HG03175 (cell line): ENCODE data around the gene KTN1.

ENCODE experiments used
- ATAC-seq: cut with Tn5 transposase; IDR thresholded peaks from one replicate; pipeline ENCODE4 v1.9.1; 2021; ENCODE audit warnings: mild to moderate bottlenecking, moderate library complexity; ENCODE audit not compliant: unreplicated experiment

KTN1 gene

GRCh38 chr14:55662752-55663151 lies 82.7 kb downstream of the KTN1 start:
- no peak for ATAC-seq

- ATAC-seq = no peak
Observed at GRCh38 chr14:55665067-55665675, 85.2 kb downstream of the KTN1 start.

DNA sequence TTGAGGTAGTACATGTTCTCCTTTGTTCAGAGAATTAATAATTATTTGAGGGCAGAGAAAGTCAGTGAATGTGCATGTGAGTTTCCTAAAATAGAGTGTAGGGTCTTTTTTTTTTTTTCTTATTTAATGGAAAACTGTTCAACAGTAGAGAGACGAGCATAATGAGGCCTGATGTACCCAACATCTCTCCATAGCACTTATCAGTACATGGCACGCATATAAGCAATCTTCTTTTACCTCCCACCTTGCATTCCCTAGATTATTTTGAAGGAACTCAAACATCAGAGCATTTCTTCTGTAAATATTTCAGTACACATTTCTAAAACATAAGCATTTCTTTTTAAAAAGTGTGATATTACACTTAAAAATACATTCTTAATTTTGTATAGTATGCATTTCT lies 87.8 kb downstream of the KTN1 start:
- no peak for ATAC-seq

- ATAC-seq = no peak
Observed at GRCh38 chr14:55671641-55672040, 91.6 kb downstream of the KTN1 start.

DNA sequence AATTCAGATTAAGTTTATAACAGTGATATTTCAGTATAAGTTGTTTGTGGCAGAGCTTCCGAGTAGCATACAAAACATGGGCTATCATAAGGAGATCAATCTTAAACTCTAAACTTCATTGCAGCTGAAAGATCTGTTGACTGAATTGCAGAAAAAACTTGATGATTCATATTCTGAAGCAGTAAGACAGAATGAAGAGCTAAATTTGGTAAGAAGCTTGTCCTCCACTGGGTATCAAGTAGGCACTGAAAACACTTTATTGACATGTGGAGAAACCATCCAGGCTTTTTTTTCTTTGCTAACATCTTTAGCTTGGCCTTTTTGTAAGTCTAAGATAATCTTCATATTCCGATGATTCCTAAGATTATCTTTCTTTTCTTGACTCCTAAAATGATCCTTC lies 93.0 kb downstream of the KTN1 start:
- no peak for ATAC-seq

DNA sequence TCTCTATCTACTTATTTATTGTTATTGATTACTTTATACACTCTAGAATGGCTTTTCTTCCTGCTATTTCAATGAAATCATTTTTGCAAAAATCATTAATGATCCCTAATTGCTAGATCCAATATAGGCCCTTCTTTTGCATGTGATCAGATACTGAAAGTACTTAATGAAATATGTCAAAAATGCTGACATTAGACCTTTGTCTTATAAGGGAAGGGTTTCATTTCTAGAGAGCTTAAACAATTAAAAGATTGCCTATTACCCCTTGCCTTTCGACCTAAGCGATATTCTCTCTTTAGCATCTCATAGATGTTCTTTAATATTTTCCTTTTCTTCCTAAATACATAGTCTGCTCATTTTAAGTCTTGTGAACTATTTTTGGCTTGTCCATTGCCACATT lies 101.1 kb downstream of the KTN1 start:
- no peak for ATAC-seq

DNA sequence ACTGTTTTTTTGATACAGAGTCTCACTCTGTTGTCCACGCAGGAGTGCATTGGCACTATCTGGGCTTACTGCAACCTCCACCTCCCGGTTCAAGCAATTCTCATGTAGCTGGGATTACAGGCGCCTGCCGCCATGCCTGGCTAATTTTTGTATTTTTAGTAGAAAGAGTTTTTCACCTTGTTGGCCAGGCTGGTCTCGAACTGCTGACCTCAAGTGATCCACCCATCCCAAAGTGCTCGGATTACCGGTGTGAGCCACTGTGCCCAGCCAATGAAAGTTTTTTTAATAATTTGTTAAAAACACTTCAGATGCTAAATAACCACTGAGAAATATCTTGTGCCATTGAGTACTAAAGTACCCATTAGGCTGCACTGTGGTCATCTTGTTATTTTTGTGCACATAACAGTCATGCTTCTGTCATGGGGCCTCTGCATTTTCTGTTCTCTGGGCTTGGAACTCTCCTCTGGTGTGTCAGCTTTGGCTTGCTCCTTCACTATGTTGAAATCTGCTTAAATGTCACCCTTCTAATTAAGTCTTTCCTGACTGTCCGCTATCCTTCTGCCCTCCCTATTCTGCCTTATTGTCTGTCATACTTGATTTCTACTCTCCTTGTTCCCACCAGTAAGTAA lies 105.1 kb downstream of the KTN1 start:
- no peak for ATAC-seq

DNA sequence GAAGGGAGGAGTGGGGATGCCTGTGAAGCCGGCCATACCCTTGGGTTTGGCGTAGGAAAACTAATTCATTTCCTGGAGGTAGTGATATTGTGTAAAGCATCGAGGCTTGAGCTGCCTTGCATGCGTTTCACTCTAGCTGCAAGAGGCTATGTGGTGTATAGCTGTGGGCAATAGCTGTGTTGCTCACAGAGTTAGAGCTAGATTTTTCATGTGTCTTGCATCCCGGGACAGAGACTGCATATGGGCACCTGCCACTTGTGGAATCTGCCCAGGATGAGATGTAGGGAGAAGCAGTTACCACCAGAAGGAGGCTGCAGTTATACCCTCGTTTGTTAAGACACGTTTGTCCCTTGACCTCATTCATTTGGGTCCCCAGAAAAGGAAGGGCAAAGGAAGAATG lies 106.7 kb downstream of the KTN1 start:
- ATAC-seq = no peak

DNA sequence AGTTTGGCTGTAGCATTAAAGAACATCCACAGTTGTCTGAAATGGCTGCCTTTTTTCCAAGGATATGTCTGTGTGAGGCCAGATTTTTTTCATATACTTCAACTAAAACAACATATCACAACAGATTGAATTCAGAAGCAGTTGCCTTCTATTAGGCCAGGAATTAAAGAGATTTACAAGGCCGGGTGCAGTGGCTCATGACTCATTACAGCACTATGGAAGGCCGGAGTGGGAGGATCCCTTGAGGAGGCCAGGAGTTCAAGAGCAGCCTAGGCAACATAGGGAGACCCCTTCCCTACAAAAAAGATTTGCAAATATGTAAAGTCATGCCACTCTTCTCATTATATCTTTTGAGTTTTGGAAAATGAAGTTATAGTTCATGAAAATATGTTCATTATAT lies 108.6 kb downstream of the KTN1 start:
- no peak for ATAC-seq

DNA sequence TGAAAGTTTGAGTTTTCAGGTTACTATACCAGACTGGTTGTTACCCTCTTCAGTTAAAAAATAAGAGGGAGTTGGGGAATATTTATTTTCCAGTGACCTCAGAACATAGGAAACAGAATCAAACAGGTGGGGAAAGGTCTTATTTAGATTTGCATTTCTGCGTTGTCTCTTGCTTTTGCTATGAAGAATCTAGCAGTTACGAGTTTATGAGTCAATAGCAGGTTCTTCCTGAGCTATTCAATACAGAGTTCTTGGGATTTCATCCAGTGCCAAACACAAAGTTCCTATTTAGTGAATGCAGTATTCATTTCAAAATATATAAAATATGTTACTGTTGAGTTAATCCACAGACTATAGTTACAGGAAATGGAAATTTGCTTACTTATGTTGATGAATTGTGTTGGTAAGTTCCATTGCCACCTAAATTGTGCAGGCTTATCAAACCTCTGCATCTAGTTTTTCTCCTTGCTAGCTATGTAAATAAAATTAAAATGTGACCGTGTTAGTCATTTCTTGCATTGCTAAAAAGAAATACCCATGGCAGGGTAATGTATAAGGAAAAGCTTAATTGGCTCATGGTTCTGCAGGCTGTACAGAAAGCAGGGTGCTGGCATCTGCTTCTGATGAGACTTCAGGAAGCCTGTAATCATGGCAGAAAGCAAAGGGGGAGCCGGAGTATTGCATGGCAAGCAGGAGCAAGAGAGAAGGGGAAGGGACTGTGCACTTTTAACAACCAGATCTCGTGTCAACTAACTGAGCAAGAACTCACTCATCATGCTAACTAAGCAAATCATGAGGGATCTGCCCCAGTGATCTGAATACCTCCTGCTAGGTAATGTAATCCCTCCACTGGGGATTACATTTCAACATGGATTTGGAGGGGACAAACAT lies 110.2 kb downstream of the KTN1 start:
- ATAC-seq = no peak

- ATAC-seq = no peak
Observed at GRCh38 chr14:55691659-55692058, 111.7 kb downstream of the KTN1 start.

GRCh38 chr14:55693904-55694303 lies 113.9 kb downstream of the KTN1 start:
- ATAC-seq = no peak

DNA sequence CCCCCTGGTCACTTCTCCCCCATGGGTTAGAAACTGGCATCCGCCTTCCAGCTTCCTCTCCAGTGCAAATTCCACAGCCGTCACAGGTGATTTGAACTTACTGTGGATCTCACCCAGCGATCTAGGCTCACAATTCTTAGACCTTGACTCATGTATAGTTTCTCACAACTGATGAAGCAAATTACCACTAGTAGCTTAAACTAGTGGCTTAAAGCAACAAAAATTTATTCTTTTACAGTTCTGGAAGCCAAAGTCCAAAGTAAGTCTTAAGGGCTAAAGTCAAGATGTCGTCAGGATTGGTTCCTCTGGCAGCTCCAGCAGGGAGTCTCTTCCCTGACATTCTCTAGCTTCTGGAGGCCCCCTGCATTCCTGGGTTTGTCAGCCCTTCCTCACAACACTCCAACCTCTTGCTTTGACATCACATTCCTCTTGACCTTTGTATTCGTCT lies 117.4 kb downstream of the KTN1 start:
- no peak for ATAC-seq

DNA sequence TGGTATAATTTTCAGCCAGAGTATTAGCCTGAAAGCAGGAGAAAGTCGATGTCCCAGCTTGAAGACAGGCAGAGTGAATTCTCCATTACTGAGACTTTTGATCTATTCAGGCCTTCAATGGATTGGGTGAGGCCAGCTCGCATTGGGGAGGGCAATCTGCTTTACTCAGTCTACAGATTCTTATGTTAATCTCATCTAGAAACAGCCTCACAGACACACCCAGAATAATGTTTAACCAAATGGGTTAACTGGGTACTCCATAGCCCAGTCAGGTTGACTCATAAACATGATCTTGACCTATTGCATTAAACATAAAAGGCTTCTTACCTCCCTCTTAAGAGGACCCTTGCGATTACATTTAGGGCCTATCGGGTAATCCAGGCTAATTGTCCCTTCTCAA lies 118.0 kb downstream of the KTN1 start:
- ATAC-seq = no peak

DNA sequence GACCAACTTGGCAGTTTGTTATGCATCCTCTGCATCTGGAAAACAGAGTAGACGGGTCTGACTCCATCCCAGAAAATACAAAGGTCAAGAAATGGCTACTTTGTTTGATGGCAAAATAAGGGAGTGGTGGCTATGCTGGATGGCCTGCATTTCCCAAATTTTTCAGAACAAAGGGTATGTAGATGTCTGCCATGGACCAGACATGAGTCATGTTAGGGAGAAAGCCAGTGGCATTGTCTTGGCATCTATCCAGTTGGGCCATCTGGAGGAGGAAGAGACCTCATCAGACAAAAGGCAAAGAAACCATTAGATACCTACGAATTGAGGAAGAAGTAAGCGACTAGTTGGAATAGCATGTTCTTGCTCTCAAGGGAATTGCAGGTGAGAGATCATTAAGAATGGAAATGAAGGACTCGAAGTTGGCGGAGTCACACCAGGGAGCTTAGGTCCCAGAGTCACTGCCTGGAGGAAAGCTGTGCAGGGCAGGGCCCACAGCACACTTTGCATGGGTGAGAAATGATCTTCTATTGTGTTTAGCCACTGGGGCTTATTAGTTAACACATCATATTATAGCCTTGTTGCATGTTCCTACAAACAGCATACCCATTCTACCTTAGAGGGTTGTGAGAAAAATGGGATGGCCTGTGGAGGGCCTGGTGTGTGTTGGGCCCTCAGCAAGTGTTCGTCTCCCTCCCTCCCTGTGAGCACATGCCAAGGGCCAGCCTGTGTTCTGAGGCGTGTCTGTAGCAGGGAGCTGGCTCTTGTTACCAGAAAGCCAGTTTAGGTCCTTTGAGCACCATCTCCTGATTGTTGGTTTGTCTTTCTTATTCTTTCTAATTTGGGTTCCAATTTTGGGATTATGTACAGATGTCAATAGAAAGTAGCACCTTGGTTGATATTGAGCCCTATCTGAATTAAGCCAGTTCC lies 119.4 kb downstream of the KTN1 start:
- no peak for ATAC-seq

- peak; percentile 98 for ATAC-seq
Observed at GRCh38 chr14:55701638-55702037, 121.6 kb downstream of the KTN1 start.

DNA sequence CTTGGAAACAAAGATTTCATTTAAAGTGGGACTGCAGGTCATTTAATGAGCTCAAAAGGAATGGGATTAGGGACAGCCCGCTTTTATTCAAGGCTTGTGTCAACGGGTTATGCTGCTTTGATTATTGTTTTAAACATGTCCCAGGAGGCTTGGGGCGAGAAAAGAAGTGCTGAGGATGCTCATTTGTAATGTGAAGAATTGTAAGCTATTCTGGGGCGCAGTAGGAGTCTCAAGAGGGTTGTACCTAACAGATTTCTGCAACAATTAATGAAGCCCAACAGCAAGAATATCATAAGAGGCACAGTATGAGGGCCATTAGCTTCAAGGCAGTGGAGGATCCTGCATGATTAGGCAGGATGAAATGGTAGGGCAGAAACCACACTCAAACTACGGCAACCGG lies 122.5 kb downstream of the KTN1 start:
- ATAC-seq = no peak

DNA sequence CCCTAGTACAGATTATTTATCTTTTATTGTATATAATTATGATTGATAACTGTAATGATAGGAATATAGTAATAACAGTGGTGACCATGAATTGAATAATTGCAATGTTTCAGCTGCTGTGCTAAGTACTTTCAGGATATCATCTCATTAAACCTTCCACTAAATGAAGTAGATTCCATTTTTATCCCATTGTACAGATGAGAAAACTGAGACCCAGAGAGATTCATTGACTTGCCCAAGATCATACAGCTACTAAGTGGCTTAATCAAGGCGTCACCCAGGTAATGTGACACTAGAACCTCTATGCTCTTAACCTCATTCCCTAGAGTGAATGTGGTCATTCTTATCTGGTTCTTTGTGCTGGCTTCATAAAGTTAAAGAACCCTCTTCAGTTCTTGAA lies 124.6 kb downstream of the KTN1 start:
- no peak for ATAC-seq

GRCh38 chr14:55705651-55706364 lies 125.8 kb downstream of the KTN1 start:
- ATAC-seq = no peak

DNA sequence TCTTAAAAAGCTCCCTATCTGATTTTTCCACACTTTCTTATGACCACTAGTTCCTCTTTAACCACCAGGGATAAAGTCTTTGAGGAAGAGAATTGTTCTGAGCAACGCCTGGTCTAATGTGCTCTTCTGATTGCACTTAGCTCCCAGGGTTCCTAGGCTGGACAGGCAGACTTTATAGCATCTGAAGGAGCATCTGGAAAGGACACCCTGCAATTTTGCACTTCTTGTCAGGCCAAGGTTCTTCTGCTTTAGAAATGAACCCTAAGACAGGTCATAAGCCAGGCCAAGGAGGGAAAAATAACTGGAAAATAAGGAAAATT lies 126.3 kb downstream of the KTN1 start:
- ATAC-seq = no peak
